SK-N-SH (cell line): ENCODE data around the gene ARHGEF28. TPM values are rescaled to one million over a fixed set of nuclear protein-coding genes. Genes with fewer than 3 reads are reported as not detected.

Source experiments
- CTCF ChIA-PET: fragments of 300-600, 350-600 bp; formaldehyde crosslinking; extraction: SDS; loops from one replicate; lab custom pipeline; 2021; lab: Yijun Ruan, JAX
- POLR2A ChIA-PET: fragments of 350-600 bp; sonication (Branson Sonifier 250); formaldehyde crosslinking; extraction: SDS; loops from one replicate; lab custom pipeline; 2020; ENCODE audit warnings: antibody characterized with exemption, inconsistent platforms; lab: Yijun Ruan, JAX
- DNase-seq: peaks from one replicate; pipeline ENCODE4 v3.0.0; 2012
- H2AFZ ChIP-seq: fragments of 200-600 bp; sonication (generic); 2 replicates; pipeline ENCODE4 v1.8.1; 2016; ENCODE audit warnings: antibody characterized with exemption, mild to moderate bottlenecking, low read depth
- H3F3A ChIP-seq: fragments of 200-600 bp; sonication (generic); replicated peaks from 2 replicates; pipeline ENCODE3; 2016; ENCODE audit warnings: antibody characterized with exemption, mild to moderate bottlenecking; ENCODE audit not compliant: insufficient read depth
- H3K27ac ChIP-seq, 2 experiments: fragments of 200-500 bp in 1 of 2; fragments of 200-600 bp in 1 of 2; sonication (Bioruptor generic) in 1 of 2; sonication (generic), shearing (Covaris generic) in 1 of 2; 2 replicates each; pipeline versions ENCODE4 v1.5.1 to v1.6.1; 2014 to 2016; ENCODE audit warnings: low read depth in 2 of 2, inconsistent platforms in 1 of 2, low read length in 1 of 2, mild to moderate bottlenecking in 1 of 2, mixed read lengths in 1 of 2
- H3K27me3 ChIP-seq: fragments of 200-600 bp; sonication (generic), shearing (Covaris generic); 2 replicates; pipeline ENCODE4 v1.6.1; 2016; ENCODE audit warnings: mixed run types; ENCODE audit not compliant: insufficient read depth
- H3K36me3 ChIP-seq, 2 experiments: fragments of 200-500 bp in 1 of 2; fragments of 200-600 bp in 1 of 2; sonication (Bioruptor generic) in 1 of 2; sonication (generic) in 1 of 2; replicated peaks in 1 of 2; 2 replicates each; pipeline versions ENCODE3 to v1.5.1; 2014 to 2016; ENCODE audit warnings: low read length in 1 of 2, mild to moderate bottlenecking in 1 of 2; ENCODE audit not compliant: insufficient read depth in 2 of 2, control insufficient read depth in 1 of 2
- H3K4me1 ChIP-seq, 2 experiments: fragments of 200-500 bp in 1 of 2; fragments of 200-600 bp in 1 of 2; sonication (Bioruptor generic) in 1 of 2; sonication (generic), shearing (Covaris generic) in 1 of 2; 2 replicates each; pipeline versions ENCODE4 v1.5.1 to v1.6.1; 2014 to 2016; ENCODE audit warnings: low read depth in 1 of 2, low read length in 1 of 2, mixed run types in 1 of 2; ENCODE audit not compliant: insufficient read depth in 2 of 2, control insufficient read depth in 1 of 2
- H3K4me2 ChIP-seq: fragments of 200-600 bp; sonication (generic), shearing (Covaris generic); 2 replicates; pipeline ENCODE4 v1.6.1; 2017; ENCODE audit warnings: mixed run types
- H3K4me3 ChIP-seq, 2 experiments: fragments of 200-500 bp in 1 of 2; fragments of 200-600 bp in 1 of 2; sonication (Bioruptor generic) in 1 of 2; sonication (generic), shearing (Covaris generic) in 1 of 2; 2 replicates each; pipeline versions ENCODE4 v1.5.1 to v1.8.1; 2014 to 2016; ENCODE audit warnings: low read depth in 2 of 2, inconsistent platforms in 1 of 2, low read length in 1 of 2, mild to moderate bottlenecking in 1 of 2, mixed read lengths in 1 of 2, moderate library complexity in 1 of 2
- H3K79me2 ChIP-seq: fragments of 200-600 bp; sonication (generic); 2 replicates; pipeline ENCODE4 v1.8.1; 2017; ENCODE audit warnings: mild to moderate bottlenecking; ENCODE audit not compliant: insufficient read depth
- H3K9ac ChIP-seq: fragments of 200-600 bp; sonication (generic); 2 replicates; pipeline ENCODE4 v1.6.1; 2017; ENCODE audit warnings: mixed run types
- H3K9me2 ChIP-seq: fragments of 200-600 bp; sonication (generic); 2 replicates; pipeline ENCODE4 v1.6.1; 2017; ENCODE audit warnings: mixed run types
- H3K9me3 ChIP-seq: fragments of 200-600 bp; sonication (generic); 2 replicates; pipeline ENCODE4 v1.6.1; 2017; ENCODE audit warnings: mixed run types, mild to moderate bottlenecking, moderate library complexity
- H4K20me1 ChIP-seq: fragments of 200-600 bp; sonication (generic); 2 replicates; pipeline ENCODE4 v1.6.1; 2017; ENCODE audit warnings: mild to moderate bottlenecking, mixed run types; ENCODE audit not compliant: insufficient read depth
- EP300 ChIP-seq, 2 experiments: IDR thresholded peaks; 2 replicates each; pipeline versions ENCODE4 v1.4.0 to v1.6.1; 2012; ENCODE audit warnings: borderline replicate concordance in 1 of 2, low read depth in 1 of 2, low read length in 1 of 2
- EZH2phosphoT487 ChIP-seq: fragments of 200-600 bp; sonication (generic); IDR thresholded peaks from 2 replicates; pipeline ENCODE4 v1.6.1; 2017; ENCODE audit warnings: low read depth, mixed run types, mild to moderate bottlenecking, antibody characterized with exemption, moderate library complexity, borderline replicate concordance
- FOSL2 ChIP-seq: IDR thresholded peaks from 2 replicates; pipeline ENCODE4 v1.4.0; 2012; ENCODE audit warnings: low read depth, mild to moderate bottlenecking, moderate library complexity, borderline replicate concordance
- FOXJ3 ChIP-seq: sonication (generic); formaldehyde crosslinking; IDR thresholded peaks from 2 replicates; pipeline ENCODE4 v1.5.1; 2020; ENCODE audit warnings: mild to moderate bottlenecking, missing genetic modification reagents
- GATA2 ChIP-seq: sonication (generic); formaldehyde crosslinking; IDR thresholded peaks from 2 replicates; pipeline ENCODE4 v1.5.0; 2020; ENCODE audit warnings: mild to moderate bottlenecking, missing genetic modification reagents
- JUND ChIP-seq: IDR thresholded peaks from 2 replicates; pipeline ENCODE4 v1.4.0; 2012
- MEF2A ChIP-seq: IDR thresholded peaks from 2 replicates; pipeline ENCODE4 v1.4.0; 2012; ENCODE audit warnings: low read depth, borderline replicate concordance
- NFIC ChIP-seq: IDR thresholded peaks from 2 replicates; pipeline ENCODE4 v1.4.0; 2012; ENCODE audit warnings: borderline replicate concordance
- RAD21 ChIP-seq: IDR thresholded peaks from 2 replicates; pipeline ENCODE4 v1.6.1; 2012; ENCODE audit warnings: mild to moderate bottlenecking, low read length
- RCOR1 ChIP-seq: fragments of 150-350 bp; IDR thresholded peaks from 2 replicates; pipeline ENCODE4 v1.6.1; 2017; ENCODE audit warnings: antibody characterized with exemption, low read length
- SMC3 ChIP-seq: IDR thresholded peaks from 2 replicates; pipeline ENCODE4 v1.6.1; 2012; ENCODE audit warnings: low read depth, low read length, improper control_type of control experiment
- TAF1 ChIP-seq: IDR thresholded peaks from 2 replicates; pipeline ENCODE4 v1.6.1; 2012; ENCODE audit warnings: low read depth, mild to moderate bottlenecking, low read length, moderate library complexity, borderline replicate concordance
- WGBS: methylation state at CpG from one replicate; pipeline ENCODE4 v1.1.6; 2017; ENCODE audit warnings: low lambda C conversion rate; 5-methylcytosine and 5-hydroxymethylcytosine counted together
- polyA plus RNA-seq, 3 experiments: library from polyadenylated mRNA; depleted of rRNA; stranded (reverse); fragments of >200 nt; gene quantifications; 2 replicates each; pipeline ENCODE4 v1.2.3, GENCODE V29; 2012
- TF ChIP-seq, protein P1 (sequence below): IDR thresholded peaks from 2 replicates; pipeline ENCODE4; 2012
- TF ChIP-seq, protein P2 (sequence below): fragments of 200-600 bp; sonication (generic); IDR thresholded peaks from 2 replicates; pipeline ENCODE4 v1.6.1; 2017; ENCODE audit warnings: antibody characterized with exemption, mild to moderate bottlenecking, moderate library complexity

ARHGEF28 gene
- polyA plus RNA-seq, 1 of the 3 experiments (the other 2 are of a cell fraction) = 4.2 TPM

DNA sequence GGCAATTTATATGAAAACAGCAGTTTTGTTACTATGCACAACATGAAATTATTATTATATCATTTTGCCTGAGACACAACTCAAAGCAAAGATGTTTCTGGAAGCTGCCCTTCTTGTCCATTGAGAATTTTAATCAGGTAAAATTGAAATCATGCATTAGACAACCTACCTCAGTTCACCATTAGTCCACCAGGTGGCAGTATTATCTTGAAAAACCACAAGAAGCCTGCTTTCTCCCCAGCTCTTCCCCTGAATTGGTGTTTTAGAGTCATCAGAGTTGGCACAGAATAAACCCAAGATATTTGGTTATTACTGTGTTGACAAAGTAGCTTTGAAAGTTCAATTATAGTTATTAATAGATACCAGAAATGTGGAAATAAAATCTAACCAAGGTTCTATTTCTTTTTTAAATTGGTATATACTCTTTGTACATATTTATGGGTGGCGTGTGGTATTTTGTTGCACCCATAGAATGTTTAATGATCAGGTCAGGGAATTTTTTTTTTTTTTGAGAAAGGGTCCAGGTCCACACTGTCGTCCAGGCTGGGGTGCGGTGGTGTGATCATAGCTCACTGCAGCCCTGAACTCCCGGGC lies 34.8 kb upstream of the ARHGEF28 start:
- H3K4me3 ChIP-seq = no peak overlapping the region
- peaks cover 20% of the 10 kb centered on the region for H3F3A ChIP-seq
- H4K20me1 ChIP-seq = no peaks in the 10 kb centered on the region
- no peaks in the 10 kb centered on the region for H3K36me3 ChIP-seq
- peak overlapping the region; percentile 26; the same call in 1 of the 2 replicates for H3K4me2 ChIP-seq
- H2AFZ ChIP-seq = no peak overlapping the region
- no peaks in the 10 kb centered on the region for H3K9me2 ChIP-seq
- H3K27ac ChIP-seq = peak overlapping the region in 1 of 2 experiments; percentile 70; a peak in 2 of 4 replicates
- no peaks in the 10 kb centered on the region for H3K27me3 ChIP-seq
- peaks cover 3 to 5% of the 10 kb centered on the region in 2 experiments; a peak in 3 of 4 replicates for H3K4me1 ChIP-seq
- no peaks in the 10 kb centered on the region; the same call in 1 of the 2 replicates for H3K9me3 ChIP-seq
- ChIA-PET POLR2A (no interaction called here), CTCF (interaction anchor here (0.6 to 14.9 kb wide), 74 partner anchors 8 to 1082 kb away, joined by 3 to 398 read pairs (median 4); partner anchors contain the start of genes ANKRA2 and UTP15)
- no peak overlapping the region for H3K9ac ChIP-seq
- no peak for TF ChIP-seq JUND
- TF ChIP-seq, protein P1, sequence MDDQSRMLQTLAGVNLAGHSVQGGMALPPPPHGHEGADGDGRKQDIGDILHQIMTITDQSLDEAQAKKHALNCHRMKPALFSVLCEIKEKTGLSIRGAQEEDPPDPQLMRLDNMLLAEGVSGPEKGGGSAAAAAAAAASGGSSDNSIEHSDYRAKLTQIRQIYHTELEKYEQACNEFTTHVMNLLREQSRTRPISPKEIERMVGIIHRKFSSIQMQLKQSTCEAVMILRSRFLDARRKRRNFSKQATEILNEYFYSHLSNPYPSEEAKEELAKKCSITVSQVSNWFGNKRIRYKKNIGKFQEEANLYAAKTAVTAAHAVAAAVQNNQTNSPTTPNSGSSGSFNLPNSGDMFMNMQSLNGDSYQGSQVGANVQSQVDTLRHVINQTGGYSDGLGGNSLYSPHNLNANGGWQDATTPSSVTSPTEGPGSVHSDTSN = no peak
- no peak for TF ChIP-seq EP300 (IDR thresholded peaks at IDR 0.05; ENCODE audit: borderline replicate concordance in 1 of 2, low read depth in 1 of 2, low read length in 1 of 2)
- TF ChIP-seq, protein P2, sequence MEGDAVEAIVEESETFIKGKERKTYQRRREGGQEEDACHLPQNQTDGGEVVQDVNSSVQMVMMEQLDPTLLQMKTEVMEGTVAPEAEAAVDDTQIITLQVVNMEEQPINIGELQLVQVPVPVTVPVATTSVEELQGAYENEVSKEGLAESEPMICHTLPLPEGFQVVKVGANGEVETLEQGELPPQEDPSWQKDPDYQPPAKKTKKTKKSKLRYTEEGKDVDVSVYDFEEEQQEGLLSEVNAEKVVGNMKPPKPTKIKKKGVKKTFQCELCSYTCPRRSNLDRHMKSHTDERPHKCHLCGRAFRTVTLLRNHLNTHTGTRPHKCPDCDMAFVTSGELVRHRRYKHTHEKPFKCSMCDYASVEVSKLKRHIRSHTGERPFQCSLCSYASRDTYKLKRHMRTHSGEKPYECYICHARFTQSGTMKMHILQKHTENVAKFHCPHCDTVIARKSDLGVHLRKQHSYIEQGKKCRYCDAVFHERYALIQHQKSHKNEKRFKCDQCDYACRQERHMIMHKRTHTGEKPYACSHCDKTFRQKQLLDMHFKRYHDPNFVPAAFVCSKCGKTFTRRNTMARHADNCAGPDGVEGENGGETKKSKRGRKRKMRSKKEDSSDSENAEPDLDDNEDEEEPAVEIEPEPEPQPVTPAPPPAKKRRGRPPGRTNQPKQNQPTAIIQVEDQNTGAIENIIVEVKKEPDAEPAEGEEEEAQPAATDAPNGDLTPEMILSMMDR = peak; percentile 91
- no peak for TF ChIP-seq MEF2A
- peak; percentile 95 for TF ChIP-seq RAD21
- TF ChIP-seq SMC3 = peak; percentile 94
- TF ChIP-seq FOSL2 = no peak
- TF ChIP-seq GATA2 (CRISPR knock-in tag) = no peak
- no peak for TF ChIP-seq TAF1
- TF ChIP-seq RCOR1 = no peak
- 0 out of 2 replicates have a peak, but pooled peaks have one; percentile 18 for TF ChIP-seq NFIC
- no peak for TF ChIP-seq FOXJ3
- TF ChIP-seq EZH2phosphoT487 = no peak
- WGBS = 32% methylated on average over 4 of the region's 4 CpGs
- DNase-seq = peak; percentile 54
- H3K79me2 ChIP-seq = no peaks in the 10 kb centered on the region
